GDM1 (cell line): ENCODE results near the gene SLC17A6.

Source experiments
- DNase-seq: peaks from one replicate; lab custom pipeline; 2025; lab: John Stamatoyannopoulos, UW

Gene SLC17A6

DNA sequence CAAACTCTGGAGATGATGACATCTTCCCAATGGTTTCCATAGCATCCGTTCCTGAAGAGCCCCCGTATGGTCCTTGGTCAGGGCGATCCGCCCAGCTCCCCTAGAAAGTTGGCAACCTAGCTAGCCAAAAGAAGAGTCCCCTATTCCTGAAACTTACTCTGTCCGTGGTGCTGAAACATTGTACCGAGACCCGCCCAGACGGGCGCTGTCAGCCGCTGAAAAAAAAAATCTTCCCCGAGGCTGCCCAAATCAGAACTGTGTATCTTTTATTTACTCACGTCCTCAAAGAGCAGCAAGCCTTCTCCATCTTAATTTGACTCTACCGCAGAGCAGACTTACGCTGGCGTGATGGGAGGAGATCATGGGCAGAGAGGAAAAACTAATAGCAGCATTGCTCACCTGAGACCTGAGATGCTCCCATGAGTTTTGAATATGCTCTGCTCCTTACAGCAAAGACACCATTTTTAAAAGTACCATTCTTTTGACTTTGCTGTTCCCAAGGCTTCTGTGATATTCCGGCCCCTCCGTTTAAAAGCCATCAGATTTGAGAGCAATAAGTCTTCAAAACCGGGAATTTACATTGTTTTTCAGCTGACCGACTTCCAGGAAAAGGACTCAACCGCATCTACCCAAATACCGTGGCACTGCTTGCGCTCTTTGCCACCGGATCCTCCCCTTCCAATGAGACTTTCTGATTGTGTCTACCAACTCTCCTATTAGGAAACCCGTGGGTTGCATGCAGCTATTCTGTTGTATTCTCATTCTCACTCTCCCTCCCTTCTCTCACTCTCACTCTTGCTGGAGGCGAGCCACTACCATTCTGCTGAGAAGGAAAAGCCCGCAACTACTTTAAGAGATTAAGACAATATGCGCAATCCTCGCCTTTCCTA, at the start of gene SLC17A6:
TSS of gene SLC17A6 (plus strand) at position 786 of the 890 bp plus-strand sequence. CDS start 153 bp downstream, outside the sequence.
- DNase-seq = no peak

DNA sequence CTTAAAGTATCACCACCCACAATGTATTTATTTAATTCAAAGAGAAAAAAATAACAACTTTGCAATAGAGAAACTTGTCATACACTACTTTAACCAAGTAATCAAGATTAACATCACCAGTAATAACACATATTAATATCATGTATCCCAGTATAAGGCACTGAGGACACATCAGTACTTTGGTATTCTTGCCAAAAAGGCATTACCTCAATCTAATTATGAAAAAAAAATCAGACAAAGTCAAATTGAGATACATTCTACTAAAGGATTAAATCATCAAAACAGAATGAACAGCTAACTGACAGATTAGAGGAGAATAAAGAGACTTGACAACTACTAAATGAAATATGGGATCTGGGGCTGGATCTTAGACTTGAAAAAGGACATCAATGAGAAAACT, 35.8 kb upstream of the SLC17A6 start:
- no peak for DNase-seq

DNA sequence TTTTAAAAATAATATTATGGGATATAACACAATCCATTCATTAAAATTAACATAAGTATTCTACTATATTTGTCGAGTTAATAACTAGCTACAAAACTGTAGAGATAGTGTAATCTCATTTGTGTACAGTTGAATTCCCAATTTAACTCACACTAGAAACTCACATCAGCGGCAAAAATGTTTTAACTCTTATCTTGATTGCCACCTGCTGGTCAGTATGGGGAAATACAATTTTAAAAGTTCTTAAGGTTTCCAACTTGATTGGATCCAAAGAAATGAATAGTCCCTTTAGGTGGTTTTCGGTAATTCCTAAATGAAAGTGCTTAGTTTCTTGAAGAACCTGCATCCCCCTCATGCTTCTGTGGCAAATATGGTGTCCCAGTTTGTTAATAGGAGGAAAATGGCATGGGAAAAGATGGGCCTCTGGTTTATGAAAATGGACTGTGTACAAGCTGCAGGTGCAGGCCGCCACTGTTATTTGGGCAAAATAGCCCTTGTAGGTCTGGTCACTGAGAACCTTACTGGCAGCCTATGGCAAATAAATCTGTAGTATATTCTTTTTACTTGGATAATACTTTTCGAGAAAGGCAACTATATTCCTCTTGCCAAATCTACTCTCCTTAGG, 33.7 kb upstream of the SLC17A6 start:
- peak; percentile 11 for DNase-seq

DNA sequence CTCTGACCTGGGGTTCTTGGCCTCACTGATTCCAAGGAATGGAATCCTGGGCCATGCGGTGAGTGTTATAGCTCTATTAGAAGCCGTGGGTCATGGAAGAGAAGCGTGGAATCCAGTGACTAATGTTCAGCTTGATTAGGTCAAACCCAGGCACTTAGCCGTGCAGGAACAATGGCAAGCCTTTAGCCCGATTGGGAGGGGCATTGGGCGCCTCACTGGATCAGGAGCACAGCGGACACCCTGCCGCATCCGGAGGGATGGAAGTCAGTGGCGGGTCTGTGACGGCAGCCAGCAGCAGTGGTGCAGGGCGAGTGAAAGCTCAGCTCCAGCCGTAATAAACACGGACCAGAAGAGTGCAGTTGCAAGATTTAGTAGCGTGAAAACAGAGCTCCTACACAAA, 20.5 kb upstream of the SLC17A6 start:
- no peak for DNase-seq

DNA sequence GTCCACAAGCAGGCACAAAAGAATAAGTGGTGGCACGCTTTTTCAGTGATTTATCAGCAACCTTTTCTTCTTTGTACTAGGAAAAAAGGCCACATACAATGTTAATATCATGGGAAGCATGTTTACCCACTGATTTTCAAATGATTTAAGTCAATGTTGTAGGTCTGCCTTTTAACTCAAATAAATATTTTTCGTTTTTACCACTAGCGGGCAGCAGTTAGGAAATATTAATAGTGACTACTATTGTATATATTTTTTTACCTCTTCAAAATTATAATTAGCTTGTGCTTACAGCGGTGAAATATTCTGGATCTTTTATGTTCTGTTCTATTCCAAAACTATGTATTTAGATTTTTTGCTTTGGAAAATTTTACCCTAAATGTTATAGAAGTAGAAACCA, 6.4 kb upstream of the SLC17A6 start:
- DNase-seq = no peak

DNA sequence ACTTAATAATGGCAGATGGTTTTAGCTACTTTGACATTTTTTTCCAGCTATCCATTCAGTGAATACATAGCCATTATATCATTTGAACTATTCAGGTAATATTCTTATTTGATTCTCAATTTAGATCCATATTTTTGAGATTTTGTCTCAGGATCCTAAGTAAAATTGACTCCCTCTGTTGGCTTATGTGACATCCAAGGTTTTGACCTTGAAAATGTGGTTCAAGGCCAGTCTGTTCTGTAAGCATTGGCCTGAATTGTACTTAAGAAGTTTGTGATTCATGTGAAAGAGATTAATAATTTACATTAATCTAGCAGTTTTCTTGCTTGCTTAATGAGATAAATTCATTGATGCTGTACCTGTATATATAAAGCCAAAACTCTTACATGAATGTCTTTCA, 1.6 kb upstream of the SLC17A6 start:
- DNase-seq = no peak

DNA sequence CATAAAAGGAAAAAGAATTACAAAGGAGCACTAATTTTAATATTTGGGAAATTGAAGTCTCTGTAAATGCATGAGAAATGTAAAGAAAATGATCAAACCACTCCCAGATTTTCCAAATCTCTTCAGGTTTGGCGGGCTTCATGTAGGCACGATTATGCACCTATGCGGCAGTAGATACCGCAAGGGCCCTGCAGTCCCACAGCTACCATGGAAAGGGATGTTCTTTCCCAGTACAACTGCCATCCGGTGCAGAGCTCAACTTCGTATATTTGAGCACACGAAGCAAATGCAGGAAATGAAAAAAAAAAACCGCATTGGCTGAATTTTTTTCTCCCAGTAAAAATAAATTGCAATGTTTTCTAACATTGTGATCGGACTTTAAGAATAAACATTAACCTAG, 1.4 kb downstream of the SLC17A6 start:
- no peak for DNase-seq

DNA sequence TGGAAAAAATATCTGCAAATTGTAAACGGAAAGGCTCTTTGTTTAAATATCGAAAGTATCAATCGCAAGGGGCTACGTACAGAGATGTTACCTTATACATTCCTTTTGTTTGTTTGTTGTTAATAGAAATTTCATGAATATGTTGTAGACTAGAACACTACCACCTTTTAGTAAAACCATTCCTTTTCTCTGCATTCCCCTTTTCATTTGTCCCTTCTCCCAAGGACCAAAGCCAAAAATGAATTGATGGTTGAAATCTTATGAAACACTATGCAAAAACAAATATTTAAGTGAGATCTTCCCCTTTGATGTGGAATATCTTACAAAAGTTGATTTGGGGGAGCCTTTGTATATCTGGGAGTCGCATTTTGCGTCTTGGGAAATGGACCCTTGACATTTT, 2.1 kb downstream of the SLC17A6 start:
- DNase-seq = no peak

DNA sequence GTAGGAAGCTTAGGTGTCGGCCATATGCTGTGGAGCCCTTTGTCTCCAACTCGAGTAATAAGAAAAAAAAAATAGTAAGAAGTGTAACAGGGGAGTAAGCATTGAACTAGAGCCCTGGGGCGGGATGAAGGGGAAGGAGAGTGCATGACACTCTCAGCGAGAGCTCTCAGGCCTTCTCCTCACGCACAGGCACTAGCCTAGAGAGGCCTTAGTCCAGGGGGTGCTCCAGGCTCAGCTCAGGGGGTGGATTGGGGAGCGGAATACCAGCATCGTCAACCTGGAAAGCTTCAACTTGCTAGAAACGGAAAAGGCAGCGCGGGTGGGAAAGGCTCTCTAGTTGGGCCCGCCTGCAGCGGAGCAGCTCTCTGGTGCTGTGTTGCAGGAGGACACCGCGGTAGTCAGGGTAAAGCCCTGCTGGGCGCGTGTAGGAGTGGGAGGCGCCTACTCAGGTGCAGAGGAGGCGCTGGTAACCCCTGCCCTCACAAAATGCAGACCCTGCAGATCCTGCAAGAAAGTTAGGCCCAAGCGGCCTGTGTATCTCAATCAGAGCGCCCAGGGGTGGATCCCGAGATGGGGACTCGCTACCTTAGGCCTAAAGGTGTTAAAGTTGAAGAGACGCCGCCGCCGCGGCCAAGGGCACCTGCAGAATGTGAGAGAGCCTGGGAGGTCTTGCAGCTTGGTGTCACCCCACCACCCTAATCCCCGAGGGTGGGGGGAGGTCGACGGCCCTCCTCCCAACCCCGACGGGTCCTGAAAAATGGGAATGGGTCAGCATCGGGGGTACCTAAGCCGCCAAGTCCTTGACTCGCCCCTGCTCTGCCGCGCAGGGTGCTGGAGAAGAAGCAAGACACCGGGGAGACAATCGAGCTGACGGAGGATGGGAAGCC, 2.8 kb downstream of the SLC17A6 start:
- DNase-seq = no peak

DNA sequence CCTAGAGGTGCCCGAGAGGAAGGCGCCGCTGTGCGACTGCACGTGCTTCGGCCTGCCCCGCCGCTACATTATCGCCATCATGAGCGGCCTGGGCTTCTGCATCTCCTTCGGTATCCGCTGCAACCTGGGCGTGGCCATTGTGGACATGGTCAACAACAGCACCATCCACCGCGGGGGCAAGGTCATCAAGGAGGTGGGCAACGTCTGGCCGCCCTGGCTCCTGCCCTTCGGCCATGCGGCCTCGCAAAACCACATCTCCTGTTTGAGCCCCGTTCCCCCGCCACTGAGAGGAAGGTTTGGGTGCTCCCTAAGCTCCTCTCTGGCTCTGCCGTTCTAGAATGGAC, 3.4 kb downstream of the SLC17A6 start:
- no peak for DNase-seq

DNA sequence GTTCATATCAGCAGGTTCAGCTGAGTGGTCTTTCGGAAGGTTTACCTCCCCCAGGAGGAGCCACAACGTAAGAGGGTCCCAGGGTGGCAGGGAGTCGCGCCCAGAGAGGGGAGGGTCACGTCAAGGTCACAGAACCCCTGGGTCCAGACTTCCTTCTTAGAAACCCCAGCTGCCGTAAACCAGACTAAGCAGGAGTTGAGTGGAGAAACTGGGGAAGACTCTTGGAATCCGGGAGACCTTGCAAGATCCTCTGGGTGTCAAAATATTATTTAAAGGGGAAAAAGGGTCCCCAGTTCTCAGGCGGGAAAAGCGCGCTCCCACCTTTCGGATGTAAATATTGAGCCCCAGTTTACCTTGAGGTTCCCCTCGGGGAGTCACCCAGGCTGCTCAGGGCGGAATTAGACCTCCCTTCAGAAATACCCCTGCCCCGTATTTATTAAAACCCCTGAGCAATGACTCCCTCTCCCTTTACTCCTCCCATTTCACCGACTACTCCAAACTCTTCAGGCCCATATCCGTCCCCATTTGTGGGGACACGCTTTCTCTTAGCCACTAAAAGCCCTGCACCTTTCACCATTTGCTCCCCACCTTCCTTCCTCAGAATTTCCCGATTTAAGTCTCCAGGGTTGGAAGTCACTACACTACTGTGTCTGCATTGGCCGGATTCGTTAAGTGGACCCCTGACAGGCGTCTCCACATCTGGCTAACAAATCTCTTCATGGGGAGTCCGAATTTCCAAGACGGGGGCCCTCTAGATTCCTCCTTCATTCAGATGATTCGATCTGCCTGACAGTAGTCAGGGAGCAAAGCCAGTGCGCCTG, 4.2 kb downstream of the SLC17A6 start:
- DNase-seq = no peak

DNA sequence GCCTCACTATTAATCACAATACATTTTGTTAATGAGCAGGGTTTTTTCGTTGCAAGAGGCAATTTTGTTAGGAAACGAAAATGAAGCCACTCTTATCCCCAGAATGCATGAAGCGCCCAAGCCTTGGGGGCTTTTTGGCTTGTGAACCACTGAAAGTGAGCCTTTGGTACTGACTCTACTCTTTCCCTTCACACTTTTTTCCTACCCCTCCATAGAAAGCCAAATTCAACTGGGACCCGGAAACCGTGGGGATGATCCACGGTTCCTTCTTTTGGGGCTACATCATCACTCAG, 4.8 kb downstream of the SLC17A6 start:
- no peak for DNase-seq

DNA sequence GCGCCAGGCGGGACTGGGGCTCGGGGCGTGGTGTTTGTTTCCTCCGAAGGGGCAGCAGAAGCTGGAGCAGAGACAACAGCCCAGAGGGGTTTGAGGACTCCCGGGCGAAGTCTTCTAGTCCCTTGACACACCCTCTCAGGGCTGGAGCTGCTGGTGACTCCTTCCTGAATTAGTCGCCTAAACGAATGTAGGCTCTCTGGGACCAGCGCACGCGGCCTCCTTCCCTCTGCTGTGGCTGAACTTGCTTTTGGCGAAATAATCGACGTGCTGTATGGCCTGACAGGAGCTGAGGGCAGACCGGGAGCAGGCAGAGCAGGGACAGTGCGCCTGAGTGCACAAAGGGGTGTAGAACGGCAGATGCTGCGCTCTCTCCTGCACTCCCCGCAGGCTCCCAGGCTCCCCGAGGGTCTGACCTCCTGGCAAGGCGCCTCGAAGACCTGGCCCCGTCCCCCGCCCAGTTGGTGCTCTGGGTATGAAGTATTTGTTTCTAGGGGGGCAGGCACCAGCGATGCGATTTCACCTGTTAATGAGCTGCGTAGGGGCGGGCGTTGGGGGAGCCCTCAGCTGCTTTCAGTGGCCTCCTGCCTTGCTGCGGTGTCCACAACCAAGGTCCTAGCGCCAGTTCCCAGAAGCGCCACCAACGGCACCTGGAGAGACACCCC, 5.3 kb downstream of the SLC17A6 start:
- no peak for DNase-seq

DNA sequence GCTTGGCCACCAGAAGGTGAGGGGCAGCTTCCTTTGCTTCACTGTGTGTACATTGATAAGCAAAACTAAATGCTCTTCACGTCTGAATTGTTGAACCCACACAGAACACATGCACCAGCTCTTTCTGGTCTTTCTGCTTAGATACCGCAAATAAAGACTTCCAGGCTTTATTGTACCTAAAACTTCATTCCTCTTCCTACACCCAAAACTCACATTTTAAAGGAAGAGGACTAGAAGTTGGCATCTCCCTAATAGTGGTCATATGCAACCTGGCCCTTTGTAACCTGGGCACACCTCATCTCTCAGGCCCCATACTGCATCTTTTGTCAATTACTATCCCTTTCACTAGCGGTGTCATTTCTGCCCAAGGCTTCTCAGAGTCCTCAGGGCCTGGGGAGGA, 5.9 kb downstream of the SLC17A6 start:
- DNase-seq = no peak

DNA sequence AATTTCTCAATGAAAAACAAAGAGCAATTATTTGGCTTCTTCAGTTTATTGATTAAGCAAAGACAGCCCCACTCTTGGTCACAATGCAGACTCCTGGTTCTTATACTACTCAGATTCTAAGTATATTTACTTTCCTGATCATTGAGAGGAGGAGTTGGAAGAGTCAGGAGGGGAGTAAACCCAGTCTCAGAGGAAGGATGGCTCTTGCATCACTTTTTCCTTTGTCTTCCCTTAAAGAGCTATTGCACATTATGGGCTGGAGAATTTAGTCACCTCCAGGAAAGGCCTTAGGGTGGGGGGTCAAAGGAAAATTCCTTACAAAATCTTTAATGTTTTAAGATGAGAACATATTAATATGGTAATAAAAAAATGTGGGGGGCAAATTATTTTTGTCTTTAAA, 8.1 kb downstream of the SLC17A6 start:
- no peak for DNase-seq

DNA sequence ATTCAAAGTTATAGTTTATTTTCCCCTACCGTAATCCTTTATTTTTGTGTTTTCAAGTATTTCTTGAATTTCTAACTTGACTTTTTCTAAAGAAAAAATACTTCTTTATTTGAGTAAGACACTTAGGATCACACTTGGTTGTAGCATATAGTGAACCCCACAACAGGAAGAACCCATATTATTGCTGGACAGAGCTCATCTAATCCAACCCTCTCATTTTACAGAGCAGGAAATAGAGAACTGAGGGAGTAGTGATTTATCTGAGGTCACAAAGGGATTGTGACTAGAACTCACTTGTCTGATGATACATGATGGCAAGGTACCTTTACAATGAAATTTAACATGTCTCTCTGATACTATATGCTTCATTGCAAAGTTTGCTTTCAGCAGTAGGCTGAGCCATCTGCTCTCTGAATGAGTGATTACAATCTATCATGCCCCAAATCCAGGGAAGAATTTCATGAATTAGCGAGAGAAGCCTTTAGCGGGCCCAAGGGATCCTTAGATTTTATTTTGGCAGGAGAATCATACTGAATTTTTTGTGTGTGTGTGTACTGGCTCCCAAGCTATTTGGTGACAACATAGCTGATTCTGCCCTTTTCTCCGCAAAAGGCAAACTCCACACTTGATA, 9.8 kb downstream of the SLC17A6 start:
- no peak for DNase-seq

DNA sequence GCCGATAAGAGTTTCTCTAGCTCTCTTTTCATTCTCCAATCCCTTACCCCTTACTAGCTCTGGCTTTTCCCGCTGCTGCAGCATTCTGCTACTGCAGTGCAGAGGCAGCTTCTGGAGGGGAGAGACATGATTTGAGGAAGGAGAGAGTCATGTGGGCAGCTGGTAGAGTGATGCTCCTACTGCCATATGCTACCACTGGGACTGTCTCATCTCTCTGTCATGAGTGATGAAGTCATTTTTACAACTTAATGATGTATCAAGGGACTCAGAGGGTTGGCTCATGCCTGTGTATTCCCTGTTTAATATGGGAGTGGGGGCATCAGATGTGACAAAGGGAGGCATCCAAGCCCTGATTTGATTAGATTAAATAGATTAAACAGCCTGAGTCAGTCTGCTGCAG, 11.3 kb downstream of the SLC17A6 start:
- DNase-seq = no peak

DNA sequence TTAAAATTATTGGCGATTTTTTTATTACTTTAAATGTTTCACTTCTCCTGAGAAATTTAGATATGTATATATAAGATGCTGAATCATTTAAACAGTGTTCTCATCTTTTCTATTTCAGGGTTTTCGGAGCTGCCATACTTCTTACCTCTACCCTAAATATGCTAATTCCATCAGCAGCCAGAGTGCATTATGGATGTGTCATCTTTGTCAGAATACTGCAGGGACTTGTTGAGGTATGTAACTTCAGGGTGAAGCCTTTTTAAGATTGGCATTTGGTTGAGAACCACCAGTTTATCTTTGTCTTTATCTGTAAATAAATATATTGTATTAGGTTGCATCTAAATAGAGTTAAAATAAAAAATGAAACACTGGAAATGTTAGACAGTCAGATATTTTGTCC, 21.1 kb downstream of the SLC17A6 start:
- DNase-seq = no peak

DNA sequence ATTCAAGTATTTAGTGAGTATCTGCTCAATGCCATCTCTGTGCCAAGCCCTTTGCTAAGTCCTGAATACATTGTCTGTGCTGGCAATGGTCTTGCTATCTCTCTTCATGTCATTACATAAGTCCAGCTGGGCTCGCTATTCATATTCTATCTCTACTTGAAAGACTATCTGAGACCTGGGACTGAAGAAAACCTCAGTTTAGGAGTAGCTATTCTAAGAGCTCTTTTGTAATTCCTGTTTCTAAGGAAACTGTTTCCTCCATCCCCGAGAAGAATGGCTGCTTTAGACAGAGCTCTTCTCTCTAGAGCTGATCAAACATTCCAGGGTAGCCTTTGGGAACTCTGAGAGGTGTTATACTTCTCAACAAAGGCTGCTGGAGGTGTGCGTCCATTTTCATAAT, 33.0 kb downstream of the SLC17A6 start:
- DNase-seq = no peak

DNA sequence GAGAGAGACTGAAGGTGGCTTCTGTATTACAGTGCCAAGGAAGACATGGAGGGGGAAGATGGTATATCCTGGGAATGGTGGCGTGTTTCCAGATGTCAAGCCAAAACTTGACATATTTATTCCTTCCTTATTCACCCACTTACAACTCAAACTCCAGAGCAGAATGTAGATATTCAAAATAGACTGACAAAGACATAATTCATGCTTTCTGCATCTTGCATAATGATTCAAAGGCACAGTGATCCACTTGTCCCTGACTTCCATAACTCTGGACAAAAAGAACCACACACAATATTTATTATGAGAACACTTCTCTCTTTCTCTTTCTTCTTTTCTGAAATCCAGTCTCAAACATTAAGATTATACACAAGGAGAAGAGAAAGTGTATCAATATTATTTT, 48.9 kb downstream of the SLC17A6 start:
- no peak for DNase-seq
